H1 (cell line): ENCODE results near the gene PKD1L1. TPM values are rescaled to one million over a fixed set of nuclear protein-coding genes. Genes with fewer than 3 reads are reported as not detected.

Experiments used
- CTCF ChIA-PET: fragments of 300-600 bp; sonication (Branson Sonifier 250); formaldehyde crosslinking; loops from one replicate; lab custom pipeline; 2021; ENCODE audit not compliant: partially characterized antibody; lab: Charles Lee
- POLR2A ChIA-PET: fragments of 300-600 bp; sonication (Branson Sonifier 250); formaldehyde crosslinking; loops from one replicate; lab custom pipeline; 2021; ENCODE audit warnings: inconsistent platforms; ENCODE audit not compliant: partially characterized antibody; lab: Charles Lee
- DNase-seq, 2 experiments: peaks; one replicate each; pipeline versions ENCODE4 v3.0.0 to v3.0.0-alpha.2; 2010 to 2022; ENCODE audit warnings: low spot score in 2 of 2, low read depth in 1 of 2, mixed read lengths in 1 of 2
- FAIRE-seq: peaks from 2 replicates; lab custom pipeline; 2011; peaks lifted over from hg19 to GRCh38; lab: Jason Lieb, UNC
- H2AFZ ChIP-seq: 2 replicates; pipeline ENCODE4 v1.8.1; 2012; ENCODE audit warnings: low read length, inconsistent platforms
- H2AK5ac ChIP-seq: 2 replicates; pipeline ENCODE4 v1.6.1; 2013; ENCODE audit warnings: low read depth, low read length
- H2BK120ac ChIP-seq: replicated peaks from 2 replicates; pipeline ENCODE3; 2013; ENCODE audit warnings: low read depth, low read length, inconsistent platforms
- H2BK12ac ChIP-seq: 2 replicates; pipeline ENCODE4 v1.6.1; 2013; ENCODE audit warnings: low read depth, low read length
- H2BK15ac ChIP-seq: 2 replicates; pipeline ENCODE4 v1.6.1; 2013; ENCODE audit warnings: low read length
- H2BK20ac ChIP-seq: 2 replicates; pipeline ENCODE4 v1.6.1; 2013; ENCODE audit warnings: low read length
- H2BK5ac ChIP-seq: 2 replicates; pipeline ENCODE4 v1.6.1; 2013; ENCODE audit warnings: low read depth, low read length
- H3K14ac ChIP-seq: 2 replicates; pipeline ENCODE4 v1.6.1; 2013; ENCODE audit warnings: inconsistent platforms; ENCODE audit not compliant: insufficient read length
- H3K18ac ChIP-seq: 2 replicates; pipeline ENCODE4 v1.6.1; 2013; ENCODE audit warnings: low read length; ENCODE audit errors: extremely low read depth
- H3K23ac ChIP-seq: 2 replicates; pipeline ENCODE4 v1.6.1; 2013; ENCODE audit warnings: inconsistent platforms; ENCODE audit not compliant: insufficient read length
- H3K23me2 ChIP-seq: 2 replicates; pipeline ENCODE4 v1.6.1; 2013; ENCODE audit warnings: low read depth, low read length
- H3K27ac ChIP-seq: 2 replicates; pipeline ENCODE4 v1.6.1; 2011; ENCODE audit warnings: low read depth, low read length, inconsistent platforms
- H3K27me3 ChIP-seq, 4 experiments: replicated peaks in 1 of 4; 1 replicate in 1 of 4; 2 replicates in 3 of 4; pipeline versions ENCODE4 v1.6.1 to v1.8.1; 2011 to 2013; ENCODE audit warnings: low read length in 3 of 4, mild to moderate bottlenecking in 3 of 4, inconsistent platforms in 2 of 4, mixed read lengths in 2 of 4, moderate library complexity in 1 of 4; ENCODE audit not compliant: control insufficient read depth in 3 of 4, insufficient read depth in 3 of 4; ENCODE audit errors: extremely low read depth in 1 of 4
- H3K36me3 ChIP-seq, 4 experiments: 2 replicates each; pipeline versions ENCODE4 v1.6.1 to v1.8.1; 2011 to 2013; ENCODE audit warnings: mild to moderate bottlenecking in 4 of 4, low read length in 3 of 4, moderate library complexity in 2 of 4, control low read depth in 1 of 4, inconsistent platforms in 1 of 4; ENCODE audit not compliant: insufficient read depth in 4 of 4, control insufficient read depth in 2 of 4
- H3K4ac ChIP-seq: replicated peaks from 2 replicates; pipeline ENCODE3; 2013; ENCODE audit warnings: low read length, low read depth, mixed read lengths, inconsistent platforms; ENCODE audit not compliant: insufficient read length
- H3K4me1 ChIP-seq, 4 experiments: replicated peaks in 1 of 4; 1 replicate in 1 of 4; 2 replicates in 3 of 4; pipeline versions ENCODE4 v1.6.1 to v1.8.1; 2011 to 2013; ENCODE audit warnings: low read length in 3 of 4, inconsistent platforms in 2 of 4, mixed read lengths in 1 of 4; ENCODE audit not compliant: insufficient read depth in 4 of 4, control insufficient read depth in 3 of 4
- H3K4me2 ChIP-seq, 2 experiments: 2 replicates each; pipeline versions ENCODE4 v1.6.1 to v1.8.1; 2011 to 2013; ENCODE audit warnings: low read depth in 2 of 2, low read length in 2 of 2, control low read depth in 1 of 2, inconsistent platforms in 1 of 2, mild to moderate bottlenecking in 1 of 2; ENCODE audit not compliant: insufficient read depth in 1 of 2
- H3K4me3 ChIP-seq, 4 experiments: fragments of 200-600, 300-600 bp in 1 of 4; sonication (generic), shearing (Covaris generic), sonication (Bioruptor Twin) in 1 of 4; 2 replicates each; pipeline versions ENCODE4 v1.5.1 to v1.8.1; 2011 to 2016; ENCODE audit warnings: low read length in 4 of 4, low read depth in 3 of 4, control low read depth in 2 of 4, inconsistent platforms in 2 of 4, mild to moderate bottlenecking in 2 of 4, mixed read lengths in 1 of 4, moderate library complexity in 1 of 4; ENCODE audit not compliant: insufficient read depth in 2 of 4; ENCODE audit errors: extremely low read depth in 1 of 4
- H3K56ac ChIP-seq: replicated peaks from 2 replicates; pipeline ENCODE3; 2013; ENCODE audit warnings: low read depth, mild to moderate bottlenecking, mixed read lengths, low read length, inconsistent platforms; ENCODE audit not compliant: insufficient read length
- H3K79me1 ChIP-seq: 2 replicates; pipeline ENCODE4 v1.6.1; 2013; ENCODE audit warnings: low read depth, low read length, control low read depth
- H3K79me2 ChIP-seq, 2 experiments: 2 replicates each; pipeline versions ENCODE4 v1.6.1 to v1.8.1; 2012 to 2013; ENCODE audit warnings: low read length in 2 of 2, mild to moderate bottlenecking in 2 of 2, inconsistent platforms in 1 of 2; ENCODE audit not compliant: insufficient read depth in 2 of 2, control insufficient read depth in 1 of 2
- H3K9ac ChIP-seq, 4 experiments: replicated peaks in 1 of 4; 1 replicate in 1 of 4; 2 replicates in 3 of 4; pipeline versions ENCODE4 v1.6.1 to v1.8.1; 2011 to 2013; ENCODE audit warnings: low read depth in 3 of 4, low read length in 3 of 4, control low read depth in 2 of 4, mild to moderate bottlenecking in 2 of 4, moderate library complexity in 2 of 4, inconsistent platforms in 1 of 4; ENCODE audit errors: extremely low read depth in 1 of 4
- H3K9me3 ChIP-seq, 2 experiments: 2 replicates each; pipeline versions ENCODE4 v1.6.1 to v1.8.1; 2012 to 2013; ENCODE audit warnings: mild to moderate bottlenecking in 2 of 2, moderate library complexity in 2 of 2, control low read depth in 1 of 2, inconsistent platforms in 1 of 2, low read depth in 1 of 2, low read length in 1 of 2, mixed read lengths in 1 of 2; ENCODE audit not compliant: insufficient read depth in 2 of 2
- H4K20me1 ChIP-seq, 2 experiments: replicated peaks in 1 of 2; 2 replicates each; pipeline versions ENCODE3 to v1.8.1; 2011 to 2013; ENCODE audit warnings: inconsistent platforms in 2 of 2, low read length in 2 of 2, mild to moderate bottlenecking in 1 of 2; ENCODE audit not compliant: insufficient read depth in 2 of 2, control insufficient read depth in 1 of 2
- H4K5ac ChIP-seq: 2 replicates; pipeline ENCODE4 v1.6.1; 2013; ENCODE audit warnings: low read length, low read depth, mixed read lengths, inconsistent platforms; ENCODE audit not compliant: insufficient read length
- H4K8ac ChIP-seq: 2 replicates; pipeline ENCODE4 v1.8.0; 2013; ENCODE audit warnings: mild to moderate bottlenecking, moderate library complexity, low read length, inconsistent platforms; ENCODE audit not compliant: insufficient read depth; ENCODE audit errors: extremely low read depth
- H4K91ac ChIP-seq: replicated peaks from 2 replicates; pipeline ENCODE3; 2013; ENCODE audit warnings: low read length, mixed read lengths, inconsistent platforms; ENCODE audit not compliant: insufficient read length
- CTBP2 ChIP-seq: IDR thresholded peaks from 2 replicates; pipeline ENCODE4 v1.7.0; 2011; ENCODE audit warnings: borderline replicate concordance, mild to moderate bottlenecking, moderate library complexity, mixed read lengths, low read length; ENCODE audit not compliant: insufficient read depth, insufficient read length
- CTCF ChIP-seq, 3 experiments: IDR thresholded peaks; 1 replicate in 2 of 3; 2 replicates in 1 of 3; pipeline versions ENCODE4 v1.5.1 to v1.6.1; 2011; ENCODE audit warnings: low read length in 3 of 3, mild to moderate bottlenecking in 3 of 3, inconsistent platforms in 2 of 3, low read depth in 1 of 3, moderate library complexity in 1 of 3; ENCODE audit not compliant: insufficient read depth in 1 of 3; ENCODE audit errors: control extremely low read depth in 1 of 3
- JUND ChIP-seq: IDR thresholded peaks from 2 replicates; pipeline ENCODE4 v1.6.1; 2011; ENCODE audit warnings: mild to moderate bottlenecking, improper control_type of control experiment, low read length
- PHF8 ChIP-seq: fragments of 200-600 bp; sonication (generic); conservative IDR thresholded peaks from 2 replicates; pipeline ENCODE4 v1.7.1; 2012; ENCODE audit warnings: low read depth, mild to moderate bottlenecking, inconsistent platforms, low read length, moderate library complexity
- SP1 ChIP-seq: IDR thresholded peaks from 2 replicates; pipeline ENCODE4 v1.6.1; 2011; ENCODE audit warnings: low read depth, low read length
- SP4 ChIP-seq: IDR thresholded peaks from 2 replicates; pipeline ENCODE4 v1.6.1; 2012; ENCODE audit warnings: low read length, inconsistent platforms
- TBP ChIP-seq: IDR thresholded peaks from 2 replicates; pipeline ENCODE4 v1.6.1; 2011; ENCODE audit warnings: low read depth, low read length, improper control_type of control experiment
- USF2 ChIP-seq: IDR thresholded peaks from 2 replicates; pipeline ENCODE4 v1.6.1; 2011; ENCODE audit warnings: low read length, improper control_type of control experiment
- WGBS, 2 experiments: shearing (Covaris generic) in 1 of 2; methylation state at CpG; one replicate each; pipeline versions ENCODE4 v1.1.6 to v1.1.7; 2013 to 2015; ENCODE audit warnings: low lambda C conversion rate in 2 of 2, mixed read lengths in 2 of 2, inconsistent platforms in 1 of 2, low coverage in 1 of 2, missing lambda C conversion rate in 1 of 2; ENCODE audit not compliant: insufficient replicate concordance in 2 of 2, insufficient coverage in 1 of 2, insufficient read length in 1 of 2; ENCODE audit errors: extremely low coverage in 1 of 2, missing lambda C conversion rate in 1 of 2; 5-methylcytosine and 5-hydroxymethylcytosine counted together
- polyA plus RNA-seq, 7 experiments: library from polyadenylated mRNA; depleted of rRNA in 3 of 7; stranded (reverse) in 5 of 7; unstranded in 2 of 7; fragments of >200 nt in 5 of 7; fragments of 200-250 nt in 2 of 7; gene quantifications; 1 replicate in 5 of 7; 2 replicates in 1 of 7; 4 replicates in 1 of 7; pipeline versions ENCODE4 v1.2.1 to v1.2.3, GENCODE V29; 2011 to 2013; ENCODE audit warnings: missing spikeins in 2 of 7, mixed read lengths in 2 of 7
- total RNA-seq: library from RNA; stranded (reverse); fragmentation: NEBNext Ultra II Directional; extraction: Animal tissue kit (Norgen Biotek cat#: 25700); gene quantifications from 2 replicates; pipeline ENCODE4 v1.2.1, GENCODE V29; 2021

PKD1L1 gene
- total and polyA plus RNA-seq, 2 of the 8 experiments (the other 6 are each of a cell fraction or from before 2014, with no cell fraction given), result 0.22 to 0.35 TPM

GRCh38 chr7:47979832-47980181 lies 31.5 kb upstream of the PKD1L1 start:
- Histone ChIP-seq H2BK5ac (no peak overlapping the region), H3K23ac (no peak overlapping the region), H4K8ac (no peak overlapping the region), H3K14ac (no peak overlapping the region), H3K36me3 (peaks cover 7 to 37% (median 22%) of the 10 kb centered on the region in 4 experiments; a peak in 7 of 8 replicates), H3K4me3 (peak overlapping the region; percentile 3 to 80 (median 46); a peak in 5 of 8 replicates), H2AK5ac (no peak overlapping the region), H3K79me1 (no peaks in the 10 kb centered on the region; the same call in 1 of the 2 replicates), H2BK15ac (no peak overlapping the region), H3K56ac (no peak overlapping the region), H2BK12ac (no peak overlapping the region), H3K23me2 (peaks cover 4% of the 10 kb centered on the region; the same call in 1 of the 2 replicates), H3K18ac (no peak overlapping the region), H3K27me3 (no peaks in the 10 kb centered on the region), H3K4ac (no peak overlapping the region), H4K5ac (no peak overlapping the region), H3K79me2 (peaks cover 5 to 13% of the 10 kb centered on the region in 2 experiments), H3K4me2 (peak overlapping the region; percentile 29 to 71), H3K9ac (no peak overlapping the region), H4K91ac (no peak overlapping the region), H2AFZ (no peak overlapping the region; the same call in 1 of the 2 replicates), H3K27ac (no peak overlapping the region), H3K4me1 (peaks cover 0 to 4% (median 3%) of the 10 kb centered on the region in 4 experiments; a peak in 3 of 7 replicates), H3K9me3 (no peaks in the 10 kb centered on the region), H2BK20ac (no peak overlapping the region), H2BK120ac (no peak overlapping the region), H4K20me1 (peaks cover 0 to 2% of the 10 kb centered on the region in 2 experiments)
- no peak for DNase-seq
- 57% methylated on average over 7 of the region's 7 CpGs; no CpG with 5 or more reads in 1 of the 2 experiments for WGBS, 2 experiments
- TF ChIP-seq SP1 (no peak), SP4 (no peak), USF2 (no peak), PHF8 (no peak), CTCF (IDR thresholded peaks at IDR 0.05; ENCODE audit: control extremely low read depth in 1 of 3, insufficient read depth in 1 of 3, low read depth in 1 of 3, low read length in 3 of 3) (no peak), CTBP2 (peak; percentile 13), TBP (no peak), JUND (no peak)
- no peak for FAIRE-seq
- POLR2A ChIA-PET, result interaction anchor here (1.0 to 1.4 kb wide), 3 partner anchors 12 to 109 kb away, joined by 3 to 6 read pairs (median 5); partner anchors contain the start of gene UPP1
- CTCF ChIA-PET, result interaction anchor here (1.1 kb wide), 1 partner anchor 9 kb away, joined by 4 read pairs; no protein-coding TSS in a partner anchor
